Measurements from ENCODE around the gene ATP10A. TPM values are rescaled to one million over a fixed set of nuclear protein-coding genes. Genes with fewer than 3 reads are reported as not detected.

Gene ATP10A
- total and polyA plus RNA-seq, 5 donors from 2014 or later, result 2.8 to 16.1 (median 5.5) TPM

- no peaks in the 10 kb centered on the region for H3K27me3 Mint-ChIP-seq
- H3K4me3 Mint-ChIP-seq, result no peak overlapping the region
- no peaks in the 10 kb centered on the region for H3K9me3 ChIP-seq (ENCODE audit: control insufficient read depth in 2 of 2, low read length in 2 of 2)
- H3K4me3 ChIP-seq (ENCODE audit: low read depth, low read length), result no peak overlapping the region
- H3K27ac ChIP-seq (ENCODE audit: insufficient read depth, low read length, poor library complexity, severe bottlenecking), result no peak overlapping the region
- H3K9me3 Mint-ChIP-seq, result no peaks in the 10 kb centered on the region
- DNase-seq (no peak), ATAC-seq (ENCODE audit: low read depth in 2 of 2) (no peak)
- H3K27me3 ChIP-seq (ENCODE audit: control insufficient read depth, insufficient read depth, low read length), result no peaks in the 10 kb centered on the region
- no peaks in the 10 kb centered on the region for H3K36me3 ChIP-seq (ENCODE audit: control insufficient read depth, insufficient read depth, low read length)
- H3K4me1 Mint-ChIP-seq, result peaks cover 6 to 68% (median 24%) of the 10 kb centered on the region in 4 donors
- peak overlapping the region in 2 of 3 donors; percentile 3 to 8 for H3K27ac Mint-ChIP-seq
- H3K36me3 Mint-ChIP-seq, result no peaks in the 10 kb centered on the region
- no peaks in the 10 kb centered on the region for H3K4me1 ChIP-seq (ENCODE audit: control insufficient read depth, insufficient read depth, low read length, poor library complexity, severe bottlenecking)
Observed at GRCh38 chr15:25787855-25788520, 75.1 kb downstream of the ATP10A start.

- Mint-ChIP-seq H3K36me3 (no peaks in the 10 kb centered on the region), H3K9me3 (no peaks in the 10 kb centered on the region), H3K27me3 (no peaks in the 10 kb centered on the region), H3K27ac (peak overlapping the region; percentile 55 to 78 (median 57)), H3K4me1 (peaks cover 6 to 64% (median 24%) of the 10 kb centered on the region in 4 donors), H3K4me3 (no peak overlapping the region)
- Histone ChIP-seq H3K36me3 (ENCODE audit: control insufficient read depth, insufficient read depth, low read length) (no peaks in the 10 kb centered on the region), H3K9me3 (ENCODE audit: control insufficient read depth in 2 of 2, low read length in 2 of 2) (no peaks in the 10 kb centered on the region), H3K27me3 (ENCODE audit: control insufficient read depth, insufficient read depth, low read length) (no peaks in the 10 kb centered on the region), H3K27ac (ENCODE audit: insufficient read depth, low read length, poor library complexity, severe bottlenecking) (no peak overlapping the region), H3K4me1 (ENCODE audit: control insufficient read depth, insufficient read depth, low read length, poor library complexity, severe bottlenecking) (no peaks in the 10 kb centered on the region), H3K4me3 (ENCODE audit: low read depth, low read length) (no peak overlapping the region)
- DNase-seq (no peak), ATAC-seq (ENCODE audit: low read depth in 2 of 2) (no peak)
Observed at GRCh38 chr15:25787381-25787780, 75.7 kb downstream of the ATP10A start.

- Mint-ChIP-seq H3K9me3 (peaks cover 0 to 1% (median 0%) of the 10 kb centered on the region in 7 donors), H3K27me3 (no peaks in the 10 kb centered on the region), H3K4me1 (peaks cover 6 to 51% (median 17%) of the 10 kb centered on the region in 4 donors), H3K36me3 (no peaks in the 10 kb centered on the region), H3K27ac (peak overlapping the region in 2 of 3 donors; percentile 74 to 75), H3K4me3 (no peak overlapping the region)
- Histone ChIP-seq H3K27ac (ENCODE audit: insufficient read depth, low read length, poor library complexity, severe bottlenecking) (no peak overlapping the region), H3K4me1 (ENCODE audit: control insufficient read depth, insufficient read depth, low read length, poor library complexity, severe bottlenecking) (no peaks in the 10 kb centered on the region), H3K4me3 (ENCODE audit: low read depth, low read length) (no peak overlapping the region), H3K36me3 (ENCODE audit: control insufficient read depth, insufficient read depth, low read length) (no peaks in the 10 kb centered on the region), H3K9me3 (ENCODE audit: control insufficient read depth in 2 of 2, low read length in 2 of 2) (no peaks in the 10 kb centered on the region), H3K27me3 (ENCODE audit: control insufficient read depth, insufficient read depth, low read length) (no peaks in the 10 kb centered on the region)
- DNase-seq (no peak), ATAC-seq (ENCODE audit: low read depth in 2 of 2) (no peak)
Observed at GRCh38 chr15:25786040-25786439, 77.1 kb downstream of the ATP10A start.

- peaks cover 0 to 1% (median 0%) of the 10 kb centered on the region in 7 donors for H3K9me3 Mint-ChIP-seq
- H3K4me3 Mint-ChIP-seq, result no peak overlapping the region
- ATAC-seq (ENCODE audit: low read depth in 2 of 2) (no peak), DNase-seq (no peak)
- Histone ChIP-seq H3K4me1 (ENCODE audit: control insufficient read depth, insufficient read depth, low read length, poor library complexity, severe bottlenecking) (no peaks in the 10 kb centered on the region), H3K9me3 (ENCODE audit: control insufficient read depth in 2 of 2, low read length in 2 of 2) (no peaks in the 10 kb centered on the region), H3K27ac (ENCODE audit: insufficient read depth, low read length, poor library complexity, severe bottlenecking) (no peak overlapping the region), H3K4me3 (ENCODE audit: low read depth, low read length) (no peak overlapping the region), H3K27me3 (ENCODE audit: control insufficient read depth, insufficient read depth, low read length) (no peaks in the 10 kb centered on the region), H3K36me3 (ENCODE audit: control insufficient read depth, insufficient read depth, low read length) (peaks cover 4% of the 10 kb centered on the region)
- no peaks in the 10 kb centered on the region for H3K27me3 Mint-ChIP-seq
- peaks cover 6 to 47% (median 17%) of the 10 kb centered on the region in 4 donors for H3K4me1 Mint-ChIP-seq
- peak overlapping the region in 2 of 3 donors; percentile 74 to 75 for H3K27ac Mint-ChIP-seq
- no peaks in the 10 kb centered on the region for H3K36me3 Mint-ChIP-seq
Observed at GRCh38 chr15:25785641-25786025, 77.5 kb downstream of the ATP10A start.

- DNase-seq (no peak), ATAC-seq (ENCODE audit: low read depth in 2 of 2) (no peak)
- no peak overlapping the region for H3K27ac ChIP-seq (ENCODE audit: insufficient read depth, low read length, poor library complexity, severe bottlenecking)
- Mint-ChIP-seq H3K36me3 (no peaks in the 10 kb centered on the region), H3K27me3 (no peaks in the 10 kb centered on the region), H3K9me3 (peaks cover 0 to 1% (median 0%) of the 10 kb centered on the region in 7 donors), H3K4me3 (no peak overlapping the region), H3K4me1 (peaks cover 6 to 42% (median 14%) of the 10 kb centered on the region in 4 donors), H3K27ac (peak overlapping the region in 2 of 3 donors; percentile 62 to 74)
- H3K27me3 ChIP-seq (ENCODE audit: control insufficient read depth, insufficient read depth, low read length), result no peaks in the 10 kb centered on the region
- H3K4me3 ChIP-seq (ENCODE audit: low read depth, low read length), result no peak overlapping the region
- peaks cover 9% of the 10 kb centered on the region for H3K36me3 ChIP-seq (ENCODE audit: control insufficient read depth, insufficient read depth, low read length)
- H3K9me3 ChIP-seq (ENCODE audit: control insufficient read depth in 2 of 2, low read length in 2 of 2), result no peaks in the 10 kb centered on the region
- no peaks in the 10 kb centered on the region for H3K4me1 ChIP-seq (ENCODE audit: control insufficient read depth, insufficient read depth, low read length, poor library complexity, severe bottlenecking)
Observed at GRCh38 chr15:25784876-25785640, 78.1 kb downstream of the ATP10A start.

- no peaks in the 10 kb centered on the region for H3K27me3 ChIP-seq (ENCODE audit: control insufficient read depth, insufficient read depth, low read length)
- Mint-ChIP-seq H3K4me1 (peaks cover 6 to 37% (median 13%) of the 10 kb centered on the region in 4 donors), H3K4me3 (no peak overlapping the region), H3K27me3 (no peaks in the 10 kb centered on the region), H3K36me3 (peaks cover 3% of the 10 kb centered on the region), H3K27ac (peak overlapping the region; percentile 47 to 51 (median 48)), H3K9me3 (peaks cover 0 to 1% (median 0%) of the 10 kb centered on the region in 7 donors)
- H3K4me1 ChIP-seq (ENCODE audit: control insufficient read depth, insufficient read depth, low read length, poor library complexity, severe bottlenecking), result no peaks in the 10 kb centered on the region
- no peak overlapping the region for H3K4me3 ChIP-seq (ENCODE audit: low read depth, low read length)
- ATAC-seq (ENCODE audit: low read depth in 2 of 2) (no peak), DNase-seq (peak in 2 of 3 donors; percentile 27 to 42)
- no peak overlapping the region for H3K27ac ChIP-seq (ENCODE audit: insufficient read depth, low read length, poor library complexity, severe bottlenecking)
- no peaks in the 10 kb centered on the region for H3K9me3 ChIP-seq (ENCODE audit: control insufficient read depth in 2 of 2, low read length in 2 of 2)
- peaks cover 10% of the 10 kb centered on the region for H3K36me3 ChIP-seq (ENCODE audit: control insufficient read depth, insufficient read depth, low read length)
Observed at GRCh38 chr15:25783607-25784540, 79.3 kb downstream of the ATP10A start.

GRCh38 chr15:25783134-25783533, 80.0 kb downstream of the ATP10A start:
- Histone ChIP-seq H3K36me3 (ENCODE audit: control insufficient read depth, insufficient read depth, low read length) (peaks cover 10% of the 10 kb centered on the region), H3K9me3 (ENCODE audit: control insufficient read depth in 2 of 2, low read length in 2 of 2) (no peaks in the 10 kb centered on the region), H3K4me3 (ENCODE audit: low read depth, low read length) (no peak overlapping the region), H3K27me3 (ENCODE audit: control insufficient read depth, insufficient read depth, low read length) (no peaks in the 10 kb centered on the region), H3K4me1 (ENCODE audit: control insufficient read depth, insufficient read depth, low read length, poor library complexity, severe bottlenecking) (no peaks in the 10 kb centered on the region), H3K27ac (ENCODE audit: insufficient read depth, low read length, poor library complexity, severe bottlenecking) (no peak overlapping the region)
- ATAC-seq (ENCODE audit: low read depth in 2 of 2) (no peak), DNase-seq (no peak)
- Mint-ChIP-seq H3K9me3 (peaks cover 0 to 1% (median 0%) of the 10 kb centered on the region in 7 donors), H3K36me3 (peaks cover 10% of the 10 kb centered on the region), H3K27ac (no peak overlapping the region), H3K4me3 (no peak overlapping the region), H3K4me1 (peaks cover 0 to 37% (median 12%) of the 10 kb centered on the region in 4 donors), H3K27me3 (no peaks in the 10 kb centered on the region)
